Gastroesophageal sphincter (tissue), 4 donors: ENCODE data around the gene IGFBP6. TPM values are rescaled to one million over a fixed set of nuclear protein-coding genes. Genes with fewer than 3 reads are reported as not detected.

Experiments used
- ATAC-seq: fragments of 150-250 bp; one replicate; pipeline ENCODE4 v1.9.1; 2016; ENCODE audit warnings: mild to moderate bottlenecking, moderate library complexity
- H3K27ac ChIP-seq, 4 donors: fragments of 200-600 bp; sonication (generic) in 3 of 4; 1 replicate in 3 of 4; 2 replicates in 1 of 4; pipeline ENCODE4 v1.5.1; 2016 to 2019
- H3K27me3 ChIP-seq: fragments of 200-600 bp; sonication (generic); one replicate; pipeline ENCODE4 v1.5.1; 2019
- H3K36me3 ChIP-seq, 2 donors: fragments of 200-600 bp; sonication (generic); one replicate each; pipeline ENCODE4 v1.5.1; 2019; ENCODE audit warnings: control low read depth in 1 of 2
- H3K4me1 ChIP-seq, 3 donors: fragments of 200-600 bp; sonication (generic); 1 replicate in 2 of 3; 2 replicates in 1 of 3; pipeline ENCODE4 v1.5.1; 2016 to 2019; ENCODE audit warnings: control low read depth in 2 of 3
- H3K4me3 ChIP-seq, 2 donors: fragments of 200-600 bp; sonication (generic); one replicate each; pipeline ENCODE4 v1.5.1; 2019; ENCODE audit warnings: mild to moderate bottlenecking in 1 of 2, moderate library complexity in 1 of 2
- H3K9me3 ChIP-seq, 3 donors: fragments of 200-600 bp; sonication (generic); one replicate each; pipeline ENCODE4 v1.5.1; 2017 to 2019; ENCODE audit warnings: control low read depth in 2 of 3
- CTCF ChIP-seq, 4 experiments: fragments of 200-600 bp in 2 of 4; fragments of 450-650 bp in 2 of 4; sonication (generic) in 1 of 4; IDR thresholded peaks; one replicate each; pipeline ENCODE4 v1.5.1; 2017 to 2019; ENCODE audit warnings: antibody characterized with exemption in 4 of 4, mild to moderate bottlenecking in 2 of 4, moderate library complexity in 2 of 4
- EP300 ChIP-seq: sonication (generic); formaldehyde crosslinking; IDR thresholded peaks from one replicate; pipeline ENCODE4 v1.6.1; 2017; ENCODE audit warnings: antibody characterized with exemption, mild to moderate bottlenecking
- POLR2A ChIP-seq, 2 donors: fragments of 450-650 bp; IDR thresholded peaks; one replicate each; pipeline ENCODE4 v1.6.1; 2017; ENCODE audit warnings: antibody characterized with exemption in 2 of 2, mild to moderate bottlenecking in 2 of 2, moderate library complexity in 1 of 2
- POLR2AphosphoS5 ChIP-seq: sonication (generic); formaldehyde crosslinking; IDR thresholded peaks from one replicate; pipeline ENCODE4 v1.6.1; 2017; ENCODE audit warnings: antibody characterized with exemption
- WGBS, 2 donors: methylation state at CpG; one replicate each; pipeline ENCODE4 v1.1.5; 2018; ENCODE audit warnings: low coverage in 1 of 2; 5-methylcytosine and 5-hydroxymethylcytosine counted together
- total RNA-seq, 4 donors: library from RNA; depleted of rRNA; stranded (reverse); fragments of >200 nt; gene quantifications; one replicate each; pipeline ENCODE4 v1.1.0, GENCODE V29; 2016

The IGFBP6 gene
- total RNA-seq, 4 donors from 2014 or later = 632 to 1,838 (median 914) TPM

- H3K27me3 ChIP-seq = no peaks in the 10 kb centered on the region
- peak overlapping the region; percentile 43 to 83 for H3K4me3 ChIP-seq
- H3K4me1 ChIP-seq = peaks cover 0 to 75% (median 32%) of the 10 kb centered on the region in 3 donors
- H3K27ac ChIP-seq = peak overlapping the region; percentile 56 to 97 (median 89)
- peaks cover 0 to 9% of the 10 kb centered on the region in 2 donors for H3K36me3 ChIP-seq
- peak; percentile 79 for ATAC-seq
- no peaks in the 10 kb centered on the region for H3K9me3 ChIP-seq
- 50 to 86% methylated on average over 2 to 4 of the region's 11 CpGs for WGBS, 2 donors
- TF ChIP-seq POLR2AphosphoS5 (peak; percentile 59), CTCF (IDR thresholded peaks at IDR 0.05) (no peak)
Measured at GRCh38 chr12:53096089-53096741, 1.3 kb upstream of the IGFBP6 start.

GRCh38 chr12:53096759-53097158 lies 708 bp upstream of the IGFBP6 start:
- peak overlapping the region; percentile 43 to 83 for H3K4me3 ChIP-seq
- peak overlapping the region; percentile 56 to 97 (median 89) for H3K27ac ChIP-seq
- H3K4me1 ChIP-seq = peaks cover 0 to 73% (median 32%) of the 10 kb centered on the region in 3 donors
- H3K27me3 ChIP-seq = no peaks in the 10 kb centered on the region
- 42 to 54% methylated on average over 5 to 8 of the region's 9 CpGs for WGBS, 2 donors
- H3K9me3 ChIP-seq = no peaks in the 10 kb centered on the region
- ATAC-seq = no peak
- no peak for TF ChIP-seq EP300
- no peak for TF ChIP-seq POLR2A (IDR thresholded peaks at IDR 0.05)
- TF ChIP-seq CTCF (IDR thresholded peaks at IDR 0.05) = no peak
- TF ChIP-seq POLR2AphosphoS5 = no peak
- H3K36me3 ChIP-seq = peaks cover 0 to 15% of the 10 kb centered on the region in 2 donors

- peak; percentile 37 for ATAC-seq
- H3K4me1 ChIP-seq = peaks cover 0 to 73% (median 32%) of the 10 kb centered on the region in 3 donors
- WGBS, 2 donors = 0 to 14% methylated on average over 1 to 6 of the region's 9 CpGs
- H3K4me3 ChIP-seq = peak overlapping the region; percentile 43 to 83
- H3K27ac ChIP-seq = peak overlapping the region; percentile 56 to 97 (median 89)
- no peaks in the 10 kb centered on the region for H3K27me3 ChIP-seq
- H3K9me3 ChIP-seq = no peaks in the 10 kb centered on the region
- peaks cover 0 to 19% of the 10 kb centered on the region in 2 donors for H3K36me3 ChIP-seq
- peak; percentile 34 for TF ChIP-seq POLR2AphosphoS5
- no peak for TF ChIP-seq EP300
Measured at GRCh38 chr12:53097207-53097563, 282 bp upstream of the IGFBP6 start.

GRCh38 chr12:53098354-53098981 lies 1.0 kb downstream of the IGFBP6 start:
- H3K4me3 ChIP-seq = peak overlapping the region; percentile 43 to 83
- peaks cover 0 to 28% of the 10 kb centered on the region in 2 donors for H3K36me3 ChIP-seq
- H3K27me3 ChIP-seq = no peaks in the 10 kb centered on the region
- WGBS, 2 donors = 17 to 20% methylated on average over 2 to 12 of the region's 13 CpGs
- H3K9me3 ChIP-seq = no peaks in the 10 kb centered on the region
- peaks cover 0 to 79% (median 32%) of the 10 kb centered on the region in 3 donors for H3K4me1 ChIP-seq
- ATAC-seq = peak; percentile 32
- no peak for TF ChIP-seq CTCF (IDR thresholded peaks at IDR 0.05)
- TF ChIP-seq POLR2A (IDR thresholded peaks at IDR 0.05) = no peak
- peak; percentile 46 for TF ChIP-seq POLR2AphosphoS5
- TF ChIP-seq EP300 = no peak
- peak overlapping the region; percentile 56 to 97 (median 89) for H3K27ac ChIP-seq

- 0 to 16% methylated on average over 6 of the region's 6 CpGs for WGBS, 2 donors
- TF ChIP-seq CTCF (IDR thresholded peaks at IDR 0.05) = peak; percentile 94 to 98 (median 97)
- TF ChIP-seq POLR2AphosphoS5 = peak; percentile 93
- peak; percentile 34 to 43 for TF ChIP-seq POLR2A (IDR thresholded peaks at IDR 0.05)
- no peak for TF ChIP-seq EP300
- H3K9me3 ChIP-seq = no peaks in the 10 kb centered on the region
- H3K27me3 ChIP-seq = no peaks in the 10 kb centered on the region
- peak; percentile 83 for ATAC-seq
- peak overlapping the region; percentile 56 to 97 (median 89) for H3K27ac ChIP-seq
- peaks cover 0 to 28% of the 10 kb centered on the region in 2 donors for H3K36me3 ChIP-seq
- H3K4me1 ChIP-seq = peaks cover 0 to 74% (median 32%) of the 10 kb centered on the region in 3 donors
- peak overlapping the region; percentile 43 to 83 for H3K4me3 ChIP-seq
Measured at GRCh38 chr12:53099071-53099882, 1.8 kb downstream of the IGFBP6 start.
